Duodenal mucosa (tissue), 2 donors: ENCODE measurements around the gene CCDC38.
A peak's percentile ranks its signal among the peaks of the same experiment; 100 is the strongest.

Experiments used
- H3K27ac ChIP-seq: one replicate; pipeline ENCODE4 v1.7.0; 2013; ENCODE audit warnings: low read depth, low read length
- H3K27me3 ChIP-seq, 2 donors: one replicate each; pipeline ENCODE4 v1.7.0; 2013; ENCODE audit warnings: low read length in 2 of 2, control low read depth in 1 of 2; ENCODE audit not compliant: insufficient read depth in 2 of 2, control insufficient read depth in 1 of 2
- H3K36me3 ChIP-seq, 2 donors: one replicate each; pipeline ENCODE4 v1.7.0; 2013; ENCODE audit warnings: low read length in 2 of 2, control low read depth in 1 of 2; ENCODE audit not compliant: insufficient read depth in 2 of 2, control insufficient read depth in 1 of 2
- H3K4me1 ChIP-seq, 2 donors: one replicate each; pipeline ENCODE4 v1.7.0; 2013; ENCODE audit warnings: low read length in 2 of 2, control low read depth in 1 of 2; ENCODE audit not compliant: insufficient read depth in 2 of 2, control insufficient read depth in 1 of 2
- H3K4me3 ChIP-seq, 2 donors: one replicate each; pipeline ENCODE4 v1.7.0; 2013; ENCODE audit warnings: low read length in 2 of 2, low read depth in 1 of 2
- H3K9ac ChIP-seq, 2 donors: one replicate each; pipeline ENCODE4 v1.7.0; 2013; ENCODE audit warnings: low read length in 2 of 2, low read depth in 1 of 2
- H3K9me3 ChIP-seq, 2 donors: one replicate each; pipeline ENCODE4 v1.7.0; 2013; ENCODE audit warnings: low read length in 2 of 2, control low read depth in 1 of 2; ENCODE audit not compliant: control insufficient read depth in 1 of 2

CCDC38 gene

GRCh38 chr12:95943330-95943842, 972 bp upstream of the CCDC38 start, which contains the start of gene AMDHD1:
Gene AMDHD1 (plus strand): TSS chr12:95943331. CDS start chr12:95943399, 68 bp downstream.
- H3K4me1 ChIP-seq = peaks cover 6 to 11% of the 10 kb centered on the region in 2 donors
- H3K27ac ChIP-seq = peak within 1 kb of the TSS; percentile 32
- peak within 1 kb of the TSS; percentile 84 to 86 for H3K4me3 ChIP-seq
- no peaks in the 10 kb centered on the region for H3K36me3 ChIP-seq
- H3K9ac ChIP-seq = peak within 1 kb of the TSS; percentile 66 to 68
- no peaks in the 10 kb centered on the region for H3K27me3 ChIP-seq
- H3K9me3 ChIP-seq = no peaks in the 10 kb centered on the region

- no peak overlapping the region for H3K27ac ChIP-seq
- H3K4me1 ChIP-seq = peaks cover 6 to 11% of the 10 kb centered on the region in 2 donors
- H3K36me3 ChIP-seq = no peaks in the 10 kb centered on the region
- H3K9me3 ChIP-seq = no peaks in the 10 kb centered on the region
- H3K27me3 ChIP-seq = no peaks in the 10 kb centered on the region
- peak overlapping the region; percentile 84 to 86 for H3K4me3 ChIP-seq
- peak overlapping the region; percentile 51 to 68 for H3K9ac ChIP-seq
These were observed 302 bp downstream of the CCDC38 start for GRCh38 chr12:95942101-95942523.

- Histone ChIP-seq H3K9ac (no peak overlapping the region), H3K4me1 (peaks cover 6 to 11% of the 10 kb centered on the region in 2 donors), H3K27ac (no peak overlapping the region), H3K36me3 (no peaks in the 10 kb centered on the region), H3K27me3 (no peaks in the 10 kb centered on the region), H3K9me3 (no peaks in the 10 kb centered on the region), H3K4me3 (no peak overlapping the region)
These were observed 1.9 kb downstream of the CCDC38 start for GRCh38 chr12:95940514-95940913.

- no peak overlapping the region for H3K4me3 ChIP-seq
- no peak overlapping the region for H3K9ac ChIP-seq
- no peak overlapping the region for H3K27ac ChIP-seq
- no peaks in the 10 kb centered on the region for H3K4me1 ChIP-seq
- H3K27me3 ChIP-seq = no peaks in the 10 kb centered on the region
- H3K9me3 ChIP-seq = no peaks in the 10 kb centered on the region
- H3K36me3 ChIP-seq = no peaks in the 10 kb centered on the region
These were observed 20.2 kb downstream of the CCDC38 start for GRCh38 chr12:95922231-95922630.

GRCh38 chr12:95919110-95919509, 23.3 kb downstream of the CCDC38 start:
- Histone ChIP-seq H3K27me3 (no peaks in the 10 kb centered on the region), H3K27ac (no peak overlapping the region), H3K4me3 (no peak overlapping the region), H3K4me1 (no peaks in the 10 kb centered on the region), H3K9ac (no peak overlapping the region), H3K9me3 (no peaks in the 10 kb centered on the region), H3K36me3 (no peaks in the 10 kb centered on the region)

- H3K9ac ChIP-seq = no peak overlapping the region
- H3K36me3 ChIP-seq = no peaks in the 10 kb centered on the region
- no peak overlapping the region for H3K27ac ChIP-seq
- no peaks in the 10 kb centered on the region for H3K27me3 ChIP-seq
- H3K4me1 ChIP-seq = no peaks in the 10 kb centered on the region
- no peak overlapping the region for H3K4me3 ChIP-seq
- H3K9me3 ChIP-seq = no peaks in the 10 kb centered on the region
These were observed 24.0 kb downstream of the CCDC38 start for GRCh38 chr12:95918194-95918993.

GRCh38 chr12:95909871-95910270, 32.5 kb downstream of the CCDC38 start:
- Histone ChIP-seq H3K36me3 (no peaks in the 10 kb centered on the region), H3K9me3 (no peaks in the 10 kb centered on the region), H3K9ac (no peak overlapping the region), H3K27ac (no peak overlapping the region), H3K4me3 (no peak overlapping the region), H3K27me3 (no peaks in the 10 kb centered on the region), H3K4me1 (no peaks in the 10 kb centered on the region)

GRCh38 chr12:95908573-95908972, 33.8 kb downstream of the CCDC38 start:
- no peaks in the 10 kb centered on the region for H3K9me3 ChIP-seq
- no peaks in the 10 kb centered on the region for H3K4me1 ChIP-seq
- H3K27ac ChIP-seq = no peak overlapping the region
- H3K36me3 ChIP-seq = no peaks in the 10 kb centered on the region
- H3K4me3 ChIP-seq = no peak overlapping the region
- no peak overlapping the region for H3K9ac ChIP-seq
- H3K27me3 ChIP-seq = no peaks in the 10 kb centered on the region

- Histone ChIP-seq H3K9ac (no peak overlapping the region), H3K27ac (no peak overlapping the region), H3K4me3 (no peak overlapping the region), H3K27me3 (peaks cover 0 to 4% of the 10 kb centered on the region in 2 donors), H3K9me3 (peaks cover 0 to 2% of the 10 kb centered on the region in 2 donors), H3K36me3 (no peaks in the 10 kb centered on the region), H3K4me1 (no peaks in the 10 kb centered on the region)
These were observed 44.3 kb downstream of the CCDC38 start for GRCh38 chr12:95898081-95898480.

GRCh38 chr12:95896846-95897245, 45.6 kb downstream of the CCDC38 start:
- H3K27me3 ChIP-seq = peaks cover 0 to 4% of the 10 kb centered on the region in 2 donors
- H3K9ac ChIP-seq = no peak overlapping the region
- no peaks in the 10 kb centered on the region for H3K36me3 ChIP-seq
- no peaks in the 10 kb centered on the region for H3K9me3 ChIP-seq
- H3K4me1 ChIP-seq = no peaks in the 10 kb centered on the region
- H3K27ac ChIP-seq = no peak overlapping the region
- no peak overlapping the region for H3K4me3 ChIP-seq
